Bronchial epithelial cell (primary cell): Measurements from ENCODE around the gene AGAP1. TPM values are rescaled to one million over a fixed set of nuclear protein-coding genes. Genes with fewer than 3 reads are reported as not detected.

Experiments used
- DNase-seq: peaks from one replicate; pipeline ENCODE4 v3.0.0-alpha.2; 2010; ENCODE audit warnings: low read depth
- FAIRE-seq: peaks from 2 replicates; lab custom pipeline; 2011; peaks lifted over from hg19 to GRCh38; lab: Jason Lieb, UNC
- H3K27me3 ChIP-seq: 2 replicates; pipeline ENCODE4 v1.5.1; 2011; ENCODE audit warnings: low read length; ENCODE audit not compliant: control insufficient read depth, insufficient read depth
- H3K36me3 ChIP-seq: 2 replicates; pipeline ENCODE4 v1.5.1; 2011; ENCODE audit warnings: low read length; ENCODE audit not compliant: control insufficient read depth, insufficient read depth
- H3K4me3 ChIP-seq: 2 replicates; pipeline ENCODE4 v1.5.1; 2011; ENCODE audit warnings: mild to moderate bottlenecking, low read depth, low read length, control low read depth
- total RNA-seq: library from RNA; depleted of rRNA; stranded (reverse); fragments of >200 nt; gene quantifications from 2 replicates; pipeline ENCODE4 v1.2.1, GENCODE V29; 2014
- TF ChIP-seq, protein P1 (sequence below): IDR thresholded peaks from 2 replicates; pipeline ENCODE4 v1.5.1; 2011; ENCODE audit warnings: mild to moderate bottlenecking, moderate library complexity, low read length, control low read depth, inconsistent platforms; ENCODE audit not compliant: insufficient read depth, severe bottlenecking

AGAP1 gene
- total RNA-seq, 1 donor from 2014 or later, result 22.4 TPM

DNA sequence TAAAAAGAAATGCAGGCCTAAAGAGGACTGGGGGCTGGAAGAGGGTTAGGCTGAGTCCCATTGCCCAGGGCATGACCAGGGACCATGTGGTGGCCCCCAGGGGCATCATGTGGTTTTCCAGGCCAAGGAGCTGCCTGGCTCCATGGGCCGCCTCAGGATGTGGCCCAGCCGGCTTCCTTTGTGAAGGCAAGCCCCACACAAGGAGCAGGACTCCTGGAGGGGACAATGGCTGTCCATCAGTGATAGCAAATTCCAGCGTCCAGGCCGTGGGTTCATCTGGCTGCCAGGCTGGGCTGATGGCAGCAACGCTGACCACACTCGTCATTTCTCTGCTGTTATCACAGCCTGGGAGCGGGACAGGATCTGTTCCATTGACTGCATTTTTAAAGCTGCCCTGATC is 591.8 kb downstream of the AGAP1 start:
- TF ChIP-seq, protein P1, sequence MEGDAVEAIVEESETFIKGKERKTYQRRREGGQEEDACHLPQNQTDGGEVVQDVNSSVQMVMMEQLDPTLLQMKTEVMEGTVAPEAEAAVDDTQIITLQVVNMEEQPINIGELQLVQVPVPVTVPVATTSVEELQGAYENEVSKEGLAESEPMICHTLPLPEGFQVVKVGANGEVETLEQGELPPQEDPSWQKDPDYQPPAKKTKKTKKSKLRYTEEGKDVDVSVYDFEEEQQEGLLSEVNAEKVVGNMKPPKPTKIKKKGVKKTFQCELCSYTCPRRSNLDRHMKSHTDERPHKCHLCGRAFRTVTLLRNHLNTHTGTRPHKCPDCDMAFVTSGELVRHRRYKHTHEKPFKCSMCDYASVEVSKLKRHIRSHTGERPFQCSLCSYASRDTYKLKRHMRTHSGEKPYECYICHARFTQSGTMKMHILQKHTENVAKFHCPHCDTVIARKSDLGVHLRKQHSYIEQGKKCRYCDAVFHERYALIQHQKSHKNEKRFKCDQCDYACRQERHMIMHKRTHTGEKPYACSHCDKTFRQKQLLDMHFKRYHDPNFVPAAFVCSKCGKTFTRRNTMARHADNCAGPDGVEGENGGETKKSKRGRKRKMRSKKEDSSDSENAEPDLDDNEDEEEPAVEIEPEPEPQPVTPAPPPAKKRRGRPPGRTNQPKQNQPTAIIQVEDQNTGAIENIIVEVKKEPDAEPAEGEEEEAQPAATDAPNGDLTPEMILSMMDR, result no peak
- Histone ChIP-seq H3K4me3 (no peak overlapping the region), H3K36me3 (no peaks in the 10 kb centered on the region), H3K27me3 (no peaks in the 10 kb centered on the region)
- DNase-seq (no peak), FAIRE-seq (no peak)

DNA sequence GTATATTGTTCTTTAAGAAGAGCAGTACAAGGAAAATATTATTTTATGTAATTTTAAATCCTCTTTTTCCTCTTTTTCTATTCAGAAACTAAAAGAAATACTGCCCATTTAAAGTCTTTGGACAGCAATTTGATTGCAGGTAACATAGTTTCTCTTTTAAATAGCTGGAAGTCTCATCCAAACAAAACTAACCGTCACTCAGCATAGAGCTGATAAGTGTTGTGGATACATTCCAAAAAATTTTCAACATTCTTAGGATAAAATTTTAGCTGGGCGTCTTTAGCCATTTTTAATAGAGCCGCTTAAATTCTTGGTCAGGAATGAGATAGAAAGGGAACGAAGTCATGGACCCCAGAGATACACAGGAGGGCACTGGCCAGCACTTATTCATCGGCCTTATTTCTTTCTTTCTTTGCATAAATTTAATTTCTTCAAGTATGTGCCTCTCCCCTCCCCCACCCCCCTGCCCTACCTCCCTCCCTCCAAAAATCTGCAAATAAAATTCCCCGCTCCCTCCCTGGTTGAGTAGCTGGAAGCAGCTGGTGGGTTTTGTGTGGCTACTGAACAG is 592.6 kb downstream of the AGAP1 start:
- Histone ChIP-seq H3K27me3 (no peaks in the 10 kb centered on the region), H3K4me3 (no peak overlapping the region), H3K36me3 (no peaks in the 10 kb centered on the region)
- TF ChIP-seq, protein P1, result no peak
- DNase-seq (no peak), FAIRE-seq (no peak)

DNA sequence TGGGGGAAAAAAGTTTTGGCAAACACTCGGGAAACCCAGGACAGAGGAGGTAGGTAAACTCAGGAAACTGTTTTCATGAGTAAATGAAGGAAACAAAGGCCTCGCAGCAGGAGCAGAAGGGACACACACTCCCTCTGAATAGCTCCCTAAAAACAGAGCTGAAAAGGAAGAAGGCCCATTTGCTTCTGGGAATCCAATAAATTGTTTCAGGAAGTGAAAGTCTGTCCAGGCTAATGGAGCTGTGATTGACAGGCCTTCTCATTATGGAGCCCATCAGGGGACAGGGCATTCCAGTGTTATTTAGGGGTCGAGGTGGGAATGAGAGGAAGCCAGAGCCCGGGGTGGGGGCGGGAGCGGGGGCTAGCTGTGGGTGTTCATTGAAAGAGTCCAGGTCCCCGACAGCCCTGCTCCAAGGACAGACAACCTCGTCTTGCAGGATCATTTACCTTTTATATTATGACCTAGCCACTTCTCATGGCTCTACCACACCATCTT is 593.2 kb downstream of the AGAP1 start:
- FAIRE-seq (no peak), DNase-seq (no peak)
- TF ChIP-seq, protein P1, result no peak
- no peaks in the 10 kb centered on the region for H3K36me3 ChIP-seq
- no peaks in the 10 kb centered on the region for H3K27me3 ChIP-seq
- H3K4me3 ChIP-seq, result no peak overlapping the region

DNA sequence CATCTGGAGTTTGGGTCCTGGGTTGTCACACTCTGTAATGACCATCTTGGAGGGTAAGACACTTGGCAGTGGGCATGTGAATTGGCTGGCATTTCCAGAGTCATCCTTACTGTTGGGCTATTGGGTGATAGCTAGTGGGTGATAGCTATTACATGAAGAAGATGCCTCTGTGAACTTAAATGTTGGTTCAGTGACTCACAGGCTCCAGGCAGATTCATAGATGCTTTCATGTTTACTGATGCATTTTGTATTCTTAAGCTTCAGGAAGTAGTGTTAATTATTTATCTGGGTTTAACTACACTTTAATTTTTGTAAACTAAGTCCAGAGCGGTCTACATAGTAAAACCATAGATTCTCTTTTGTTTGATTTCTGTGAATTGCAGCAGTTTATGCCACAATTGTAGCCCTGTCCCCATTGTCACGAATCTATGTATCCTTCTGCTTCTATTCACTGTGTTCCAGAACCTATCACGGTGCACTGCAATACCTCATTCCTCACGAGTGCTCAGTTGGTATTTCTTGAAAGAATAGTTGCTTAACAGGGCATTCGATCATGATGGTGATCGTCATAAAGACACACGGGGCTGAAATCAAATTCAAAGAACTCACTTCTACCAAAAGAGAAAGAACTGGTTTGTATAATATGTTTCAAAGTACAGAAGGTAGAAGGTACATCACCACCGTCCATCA is 594.7 kb downstream of the AGAP1 start:
- Histone ChIP-seq H3K27me3 (no peaks in the 10 kb centered on the region), H3K4me3 (no peak overlapping the region), H3K36me3 (no peaks in the 10 kb centered on the region)
- DNase-seq (peak; percentile 29), FAIRE-seq (no peak)
- TF ChIP-seq, protein P1, result no peak

DNA sequence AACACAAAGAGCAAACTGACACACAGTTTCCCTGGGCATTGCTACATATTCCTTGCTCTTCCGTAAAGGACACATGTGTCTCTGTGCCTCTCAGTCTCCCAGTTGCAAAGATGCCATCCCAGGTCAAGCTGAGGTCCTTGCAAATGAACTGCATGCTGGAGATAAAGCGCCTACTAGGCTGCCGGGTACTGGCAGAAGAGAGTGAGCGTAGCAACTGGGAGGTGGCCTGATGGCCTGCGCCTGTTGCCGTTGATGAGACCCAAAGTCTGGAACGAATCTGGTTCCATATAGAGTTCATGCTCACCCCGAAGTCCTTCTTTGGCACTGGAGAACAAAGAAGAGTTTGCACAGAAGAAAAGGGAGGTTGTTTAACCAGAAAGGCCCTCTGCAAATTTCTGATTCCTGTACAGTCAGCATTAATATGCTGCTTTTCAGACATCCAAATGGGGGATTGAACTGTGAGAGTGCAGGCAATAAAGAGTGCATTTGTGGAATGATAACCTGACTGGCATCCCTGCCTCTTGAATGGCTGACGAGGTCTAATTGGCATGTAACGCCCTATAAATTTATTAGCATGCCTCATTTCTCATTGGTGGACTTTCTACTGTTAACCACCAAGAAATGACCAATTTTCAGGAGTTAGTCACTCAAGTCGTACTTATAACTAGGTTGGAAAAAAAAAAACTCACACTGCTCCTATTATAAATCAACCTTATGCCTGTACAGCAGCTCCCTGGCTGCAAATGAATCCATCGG is 595.6 kb downstream of the AGAP1 start:
- no peak overlapping the region for H3K4me3 ChIP-seq
- FAIRE-seq (no peak), DNase-seq (no peak)
- no peaks in the 10 kb centered on the region for H3K36me3 ChIP-seq
- H3K27me3 ChIP-seq, result no peaks in the 10 kb centered on the region
- TF ChIP-seq, protein P1, result no peak
